Dendritic cell treated with granulocyte-macrophage colony-stimulating factor and Interleukin-4, amounts not matched to agents 40 ng/mL and 50 ng/mL, for 4 days (primary cell): ENCODE measurements around the gene ZFAND3.

Experiments used
- H3K27ac Mint-ChIP-seq: one replicate; pipeline ENCODE4 v1.8.0; 2022; ENCODE audit warnings: mild to moderate bottlenecking, mixed read lengths
- H3K27me3 Mint-ChIP-seq: one replicate; pipeline ENCODE4 v1.8.0; 2022; ENCODE audit warnings: mild to moderate bottlenecking, mixed read lengths
- H3K36me3 Mint-ChIP-seq: one replicate; pipeline ENCODE4 v1.8.0; 2022; ENCODE audit warnings: low read depth, mixed read lengths
- H3K4me1 Mint-ChIP-seq: one replicate; pipeline ENCODE4 v1.8.0; 2022; ENCODE audit warnings: low read depth, mixed read lengths
- H3K4me3 Mint-ChIP-seq: one replicate; pipeline ENCODE4 v1.8.0; 2022; ENCODE audit warnings: mild to moderate bottlenecking, moderate library complexity, mixed read lengths
- H3K9me3 Mint-ChIP-seq: one replicate; pipeline ENCODE4 v1.8.0; 2022; ENCODE audit warnings: mixed read lengths
- intact Hi-C: fragments of 100-400 bp; cut with micrococcal nuclease; formaldehyde crosslinking; loops from one replicate; pipeline ENCODE4 v1.15.0; 2022

ZFAND3 gene

DNA sequence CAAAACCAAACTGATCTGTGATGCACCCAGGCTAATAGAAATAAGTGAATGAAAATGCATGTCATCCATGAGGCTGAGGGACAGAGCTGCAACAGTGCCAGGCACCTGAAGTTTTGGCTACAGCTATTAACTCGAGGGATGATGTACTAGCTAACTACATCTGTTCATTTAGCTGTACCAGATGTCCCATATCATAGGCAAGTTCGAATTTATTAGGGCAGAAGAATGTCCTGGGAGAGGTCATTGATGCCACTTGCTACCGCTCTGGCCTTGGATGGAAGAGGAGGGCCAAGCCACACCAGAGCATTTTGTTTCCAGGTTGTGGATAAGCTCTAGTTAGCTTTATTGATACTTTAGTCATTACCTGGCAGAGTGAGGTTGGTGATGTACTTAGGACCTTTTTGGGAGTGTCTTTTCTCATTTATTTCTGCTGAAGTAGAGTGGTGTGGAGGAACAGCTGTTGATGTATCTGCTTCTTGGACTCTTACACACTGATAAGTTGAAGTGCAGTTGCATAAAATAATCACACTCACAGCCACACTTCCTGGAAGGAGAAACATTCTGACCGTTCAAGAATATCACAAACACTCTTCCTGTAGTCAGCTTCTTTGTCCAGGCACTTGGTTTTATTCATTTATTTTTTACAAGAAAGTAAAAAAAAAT is 8.2 kb downstream of the ZFAND3 start:
- peaks cover 18% of the 10 kb centered on the region for H3K36me3 Mint-ChIP-seq
- H3K4me1 Mint-ChIP-seq: peaks cover 68% of the 10 kb centered on the region
- no peak overlapping the region for H3K4me3 Mint-ChIP-seq
- intact Hi-C loops: no loop called here
- no peak overlapping the region for H3K27ac Mint-ChIP-seq
- H3K27me3 Mint-ChIP-seq: no peaks in the 10 kb centered on the region
- H3K9me3 Mint-ChIP-seq: no peaks in the 10 kb centered on the region

DNA sequence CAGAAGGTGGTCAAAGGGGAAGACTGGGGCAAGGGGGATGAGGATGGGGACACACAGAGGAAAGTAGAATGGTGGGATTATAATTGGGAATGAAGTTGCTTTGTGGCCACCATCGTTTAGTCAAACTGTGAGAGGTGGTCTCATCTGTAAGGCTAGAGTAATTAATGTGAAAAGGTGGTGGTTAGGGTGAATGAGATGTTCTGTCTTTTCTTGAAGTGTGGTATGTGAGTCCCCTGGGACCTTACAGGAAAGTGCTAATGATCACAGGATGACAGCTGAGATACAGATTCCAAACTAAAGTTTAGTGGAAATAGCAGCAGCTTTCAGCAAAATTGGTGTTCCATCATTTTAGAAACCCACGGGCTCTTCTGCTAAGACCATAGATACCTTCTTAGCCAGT is 10.7 kb downstream of the ZFAND3 start:
- Mint-ChIP-seq H3K27me3 (no peaks in the 10 kb centered on the region), H3K4me3 (no peak overlapping the region), H3K27ac (no peak overlapping the region), H3K4me1 (peaks cover 55% of the 10 kb centered on the region), H3K36me3 (peaks cover 30% of the 10 kb centered on the region), H3K9me3 (peaks cover 9% of the 10 kb centered on the region)
- intact Hi-C loops: no loop called here

DNA sequence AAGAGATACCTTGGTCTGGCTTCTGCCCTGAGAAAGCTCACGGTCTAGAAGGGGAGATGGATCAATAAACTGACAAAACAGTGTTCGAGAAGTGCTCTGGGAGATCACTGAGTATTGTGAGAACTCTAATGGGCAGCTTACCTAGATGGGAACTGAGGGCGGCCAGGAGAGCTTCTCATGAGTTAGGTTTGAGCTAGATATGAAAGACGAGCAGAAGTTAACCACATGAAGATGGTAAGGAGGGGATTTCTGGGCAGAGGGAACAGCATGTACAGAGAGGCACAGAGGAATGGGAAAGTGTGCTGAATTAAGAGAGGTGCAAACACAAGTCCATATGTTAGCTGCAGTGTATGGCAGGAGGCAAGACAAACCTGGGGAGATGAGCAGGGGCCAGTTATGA is 11.9 kb downstream of the ZFAND3 start:
- no peaks in the 10 kb centered on the region for H3K27me3 Mint-ChIP-seq
- H3K9me3 Mint-ChIP-seq: peaks cover 9% of the 10 kb centered on the region
- intact Hi-C loops: no loop called here
- no peak overlapping the region for H3K27ac Mint-ChIP-seq
- peaks cover 25% of the 10 kb centered on the region for H3K36me3 Mint-ChIP-seq
- H3K4me1 Mint-ChIP-seq: peaks cover 53% of the 10 kb centered on the region
- no peak overlapping the region for H3K4me3 Mint-ChIP-seq

DNA sequence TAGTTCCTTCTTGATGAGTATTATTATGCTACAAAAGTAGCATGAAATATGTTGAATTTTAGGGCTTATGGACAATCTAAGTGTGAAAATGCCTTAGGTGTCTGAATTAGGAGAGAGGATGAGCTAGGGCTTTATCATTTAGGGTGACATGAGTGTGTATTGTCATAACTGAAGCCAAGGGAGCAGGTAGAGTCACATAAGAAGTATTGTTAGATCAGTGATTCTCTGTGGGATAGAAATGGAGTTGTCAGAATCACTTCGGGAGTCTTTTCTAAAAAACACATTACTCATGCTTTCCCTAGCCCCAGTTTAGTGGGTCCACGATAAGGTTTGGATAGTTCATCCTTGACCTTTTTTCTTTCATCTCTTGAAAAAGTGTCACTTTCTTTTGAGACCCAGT is 16.4 kb downstream of the ZFAND3 start:
- H3K9me3 Mint-ChIP-seq: peaks cover 9% of the 10 kb centered on the region
- H3K27ac Mint-ChIP-seq: no peak overlapping the region
- no peaks in the 10 kb centered on the region for H3K27me3 Mint-ChIP-seq
- H3K36me3 Mint-ChIP-seq: peaks cover 43% of the 10 kb centered on the region
- H3K4me3 Mint-ChIP-seq: no peak overlapping the region
- intact Hi-C loops: no loop called here
- H3K4me1 Mint-ChIP-seq: peaks cover 60% of the 10 kb centered on the region

DNA sequence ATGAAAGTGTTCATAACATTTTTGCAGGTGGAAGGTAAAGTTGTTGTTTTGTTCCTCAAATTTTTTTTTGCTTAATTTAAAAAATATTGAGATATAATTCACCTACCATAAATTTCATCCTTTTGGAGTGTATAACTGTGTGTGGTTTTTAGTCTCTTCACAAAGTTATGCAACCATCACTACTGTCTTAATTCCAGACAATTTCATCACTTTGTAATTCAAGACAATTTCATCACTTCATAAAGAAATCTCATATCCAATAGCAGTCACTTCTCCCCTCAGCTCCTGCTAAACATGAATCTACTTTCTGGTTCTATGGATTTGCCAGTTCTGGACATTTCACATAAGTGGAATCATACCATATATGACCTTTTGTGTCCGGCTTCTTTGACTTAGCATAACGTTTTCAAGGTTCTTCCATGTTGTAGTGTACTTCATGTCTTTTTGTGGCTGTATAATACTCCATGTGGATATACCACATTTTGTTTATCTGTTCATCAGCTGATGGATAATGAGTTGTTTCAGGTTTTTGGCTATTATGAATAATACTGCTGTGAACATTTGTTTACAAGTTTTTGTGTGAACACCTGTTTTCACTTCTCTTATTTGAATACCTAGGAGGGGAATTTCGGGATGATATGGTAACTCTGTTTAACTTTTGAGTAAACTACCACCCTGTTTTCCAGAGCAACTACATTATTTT is 18.8 kb downstream of the ZFAND3 start:
- Mint-ChIP-seq H3K36me3 (peaks cover 30% of the 10 kb centered on the region), H3K4me1 (peaks cover 45% of the 10 kb centered on the region), H3K27ac (no peak overlapping the region), H3K9me3 (peaks cover 9% of the 10 kb centered on the region), H3K4me3 (no peak overlapping the region), H3K27me3 (no peaks in the 10 kb centered on the region)
- intact Hi-C loops: no loop called here

DNA sequence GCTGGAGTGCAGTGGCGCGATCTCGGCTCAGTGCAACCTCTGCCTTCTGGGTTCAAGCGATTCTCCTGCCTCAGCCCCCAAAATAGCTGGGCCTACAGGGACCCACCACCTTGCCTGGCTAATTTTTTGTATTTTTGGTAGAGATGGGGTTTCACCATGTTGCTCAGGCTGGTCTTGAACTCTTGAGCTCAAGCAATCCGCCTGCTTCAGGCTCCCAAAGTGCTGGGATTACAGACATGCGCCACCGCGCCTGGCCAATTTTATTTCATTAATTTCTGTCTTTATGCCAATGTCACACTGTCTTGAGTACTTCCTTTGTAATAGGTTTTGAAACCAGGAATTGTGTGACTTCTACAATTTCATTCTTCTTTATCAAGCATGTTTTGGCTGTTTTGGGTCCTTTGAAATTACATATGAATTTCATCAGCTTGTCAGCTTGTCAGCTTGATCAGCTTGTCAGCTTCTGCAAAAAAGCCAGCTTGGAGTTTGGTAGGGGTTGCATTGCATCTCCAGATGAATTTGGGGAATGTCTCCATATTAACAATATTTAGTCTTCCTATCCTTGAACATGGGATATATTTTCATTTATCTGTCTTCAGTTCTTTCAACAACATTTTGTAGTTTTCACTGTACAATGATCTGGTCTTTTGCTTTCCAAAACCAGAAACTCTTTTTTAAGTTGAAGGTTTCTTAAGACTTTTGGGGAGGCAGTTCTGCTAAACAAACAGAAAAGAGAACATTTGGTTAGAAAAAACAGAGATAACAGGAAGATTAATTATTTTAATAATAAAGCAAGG is 20.8 kb downstream of the ZFAND3 start:
- Mint-ChIP-seq H3K4me3 (no peak overlapping the region), H3K27ac (no peak overlapping the region), H3K4me1 (peaks cover 51% of the 10 kb centered on the region), H3K9me3 (no peaks in the 10 kb centered on the region), H3K27me3 (no peaks in the 10 kb centered on the region), H3K36me3 (peaks cover 34% of the 10 kb centered on the region)
- intact Hi-C loops: no loop called here

DNA sequence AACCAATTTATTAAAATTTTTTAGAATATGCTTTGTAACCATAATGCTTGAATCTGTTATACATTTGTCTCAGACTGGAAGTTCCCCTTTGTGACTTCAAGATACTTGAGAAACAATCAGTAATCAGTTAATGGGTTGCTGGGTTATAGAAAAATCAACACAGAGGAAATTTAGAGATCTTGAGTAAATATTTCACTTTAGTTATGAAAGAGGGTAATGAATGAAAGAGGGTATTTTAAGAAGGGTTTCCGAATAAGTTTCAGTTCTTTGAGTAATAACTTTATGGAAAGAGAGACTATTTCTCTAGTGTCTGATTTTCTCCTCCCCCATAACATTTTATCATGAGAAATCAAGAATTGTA is 21.4 kb downstream of the ZFAND3 start:
- Mint-ChIP-seq H3K27me3 (no peaks in the 10 kb centered on the region), H3K9me3 (no peaks in the 10 kb centered on the region), H3K27ac (no peak overlapping the region), H3K36me3 (peaks cover 34% of the 10 kb centered on the region), H3K4me1 (peaks cover 47% of the 10 kb centered on the region), H3K4me3 (no peak overlapping the region)
- intact Hi-C loops: no loop called here

DNA sequence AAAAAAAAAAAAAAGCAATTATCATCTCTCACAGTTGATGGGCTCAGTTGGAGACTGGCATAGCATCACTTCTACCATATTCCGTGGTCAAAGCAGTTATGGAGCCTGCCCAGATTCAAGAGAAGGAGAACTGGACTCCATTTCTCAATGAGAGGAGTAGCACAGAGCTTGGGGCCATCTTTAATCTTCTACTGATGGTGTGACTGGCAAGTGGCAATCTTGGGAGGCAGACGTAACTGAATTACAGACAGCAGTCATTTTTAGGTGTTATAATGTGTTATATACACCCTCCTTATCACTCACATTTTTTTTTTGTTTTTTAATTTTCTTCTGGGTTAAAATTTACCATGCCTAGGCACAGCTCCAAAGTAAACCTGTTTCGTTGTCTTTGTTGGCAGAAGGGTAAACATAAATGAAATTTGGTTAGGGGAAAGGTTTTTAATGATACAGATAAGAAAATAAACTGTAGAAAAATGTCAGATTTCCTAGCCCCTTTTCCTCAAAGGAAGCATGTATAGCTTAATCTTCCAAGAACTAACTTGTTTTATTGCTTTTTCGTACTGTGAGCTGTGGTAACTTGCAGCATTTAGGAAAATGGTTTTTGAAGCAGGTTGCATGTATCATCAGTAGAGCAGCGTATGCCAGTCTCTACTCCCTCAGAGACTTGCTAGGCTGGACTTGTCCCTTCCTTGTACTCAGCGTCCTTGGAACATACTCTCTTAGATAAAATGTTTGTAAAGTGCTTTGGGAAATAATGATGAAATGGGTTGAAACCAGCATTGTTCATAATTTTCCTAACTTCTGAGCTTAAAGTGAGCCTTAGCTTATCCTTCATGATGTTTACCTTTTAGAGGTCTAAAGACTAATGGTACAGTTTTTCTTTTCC is 25.7 kb downstream of the ZFAND3 start:
- H3K27me3 Mint-ChIP-seq: no peaks in the 10 kb centered on the region
- intact Hi-C loops: no loop called here
- H3K9me3 Mint-ChIP-seq: no peaks in the 10 kb centered on the region
- H3K27ac Mint-ChIP-seq: no peak overlapping the region
- no peak overlapping the region for H3K4me3 Mint-ChIP-seq
- H3K4me1 Mint-ChIP-seq: peaks cover 27% of the 10 kb centered on the region
- H3K36me3 Mint-ChIP-seq: peaks cover 14% of the 10 kb centered on the region

DNA sequence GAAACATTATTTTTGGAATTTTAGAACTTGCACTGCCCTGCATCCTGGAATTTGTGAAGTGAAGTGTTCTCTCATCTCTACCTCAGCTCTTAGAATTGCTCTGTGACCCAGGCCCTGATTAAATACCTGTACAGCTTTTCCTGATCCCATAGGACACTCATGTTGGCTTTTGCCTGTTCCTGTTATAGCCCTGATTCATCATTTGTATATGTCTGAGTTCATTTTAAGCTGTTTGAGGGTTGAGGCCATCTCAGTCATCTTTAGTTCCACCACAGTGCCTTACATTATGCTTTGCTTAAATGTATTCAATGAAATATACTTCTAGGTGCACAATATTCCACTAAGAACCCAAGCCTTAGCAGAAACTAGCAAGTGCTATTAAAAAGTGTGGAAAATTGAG is 26.4 kb downstream of the ZFAND3 start:
- intact Hi-C loops: no loop called here
- Mint-ChIP-seq H3K9me3 (no peaks in the 10 kb centered on the region), H3K27me3 (no peaks in the 10 kb centered on the region), H3K36me3 (peaks cover 17% of the 10 kb centered on the region), H3K4me3 (no peak overlapping the region), H3K4me1 (peaks cover 24% of the 10 kb centered on the region), H3K27ac (no peak overlapping the region)

DNA sequence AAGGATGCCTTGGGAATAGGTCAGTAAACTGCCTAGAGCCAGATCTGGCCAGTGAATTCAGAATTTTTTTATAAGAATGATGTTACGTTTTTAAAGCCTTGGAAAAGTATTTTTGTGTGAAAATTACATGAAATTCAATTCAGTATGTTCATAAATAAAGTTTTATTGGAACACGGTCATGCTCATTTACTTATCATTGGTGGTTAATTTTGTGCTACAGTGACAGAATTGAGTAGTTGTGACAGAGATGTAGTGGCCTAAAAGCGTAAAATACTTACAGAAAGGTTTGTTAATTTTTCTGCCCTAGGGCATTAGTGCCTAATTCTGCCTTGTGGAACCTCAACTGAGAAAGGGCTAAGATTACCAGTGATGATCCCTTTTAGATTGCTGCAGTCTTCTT is 28.2 kb downstream of the ZFAND3 start:
- H3K4me1 Mint-ChIP-seq: peaks cover 32% of the 10 kb centered on the region
- intact Hi-C loops: no loop called here

DNA sequence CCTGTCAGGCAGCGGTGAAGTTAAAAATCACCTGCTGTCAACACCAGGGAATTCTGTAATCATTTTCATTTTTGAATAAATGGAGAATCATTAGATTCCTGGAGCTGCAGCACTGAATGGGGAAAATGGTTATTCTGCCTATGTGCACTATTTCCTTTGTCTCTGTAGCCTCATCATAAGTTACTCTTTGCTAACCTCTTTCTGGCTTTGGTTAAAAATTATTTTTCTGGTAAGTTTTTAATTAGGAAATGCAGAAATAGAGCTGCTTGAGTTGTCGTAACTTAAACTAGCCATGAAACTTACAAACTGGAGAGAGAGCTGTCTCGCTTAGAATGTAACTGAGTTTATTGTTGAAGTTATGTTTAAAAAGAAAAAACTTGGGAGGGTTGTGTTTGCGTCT is 28.8 kb downstream of the ZFAND3 start:
- Mint-ChIP-seq H3K4me1 (peaks cover 32% of the 10 kb centered on the region), H3K4me3 (no peak overlapping the region), H3K27ac (no peak overlapping the region), H3K36me3 (peaks cover 30% of the 10 kb centered on the region), H3K27me3 (no peaks in the 10 kb centered on the region), H3K9me3 (no peaks in the 10 kb centered on the region)
- intact Hi-C loops: no loop called here

More for the DNA sequence above, 28.2 kb downstream of the ZFAND3 start:
- Mint-ChIP-seq H3K36me3 (peaks cover 25% of the 10 kb centered on the region), H3K9me3 (no peaks in the 10 kb centered on the region), H3K4me3 (no peak overlapping the region), H3K27me3 (no peaks in the 10 kb centered on the region), H3K27ac (no peak overlapping the region)

DNA sequence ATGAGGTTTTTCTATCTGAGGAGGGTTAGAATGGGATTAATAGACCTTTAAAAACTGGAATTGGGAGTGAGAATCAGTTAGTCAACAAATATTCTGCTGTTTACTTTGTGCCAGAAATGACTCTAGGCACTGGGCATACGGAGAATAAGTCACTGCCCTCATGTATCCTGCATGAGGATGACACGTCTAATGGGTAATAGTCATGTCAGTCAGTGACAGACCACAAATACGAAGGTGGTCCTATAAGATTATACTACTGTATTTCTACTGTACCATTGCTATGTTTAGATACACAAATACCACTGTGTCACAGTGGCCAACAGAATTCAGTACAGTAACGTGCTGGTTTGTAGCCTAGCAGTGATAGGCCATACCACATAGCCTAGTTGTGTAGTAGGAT is 30.7 kb downstream of the ZFAND3 start:
- Mint-ChIP-seq H3K4me1 (peaks cover 26% of the 10 kb centered on the region), H3K27ac (no peak overlapping the region)

DNA sequence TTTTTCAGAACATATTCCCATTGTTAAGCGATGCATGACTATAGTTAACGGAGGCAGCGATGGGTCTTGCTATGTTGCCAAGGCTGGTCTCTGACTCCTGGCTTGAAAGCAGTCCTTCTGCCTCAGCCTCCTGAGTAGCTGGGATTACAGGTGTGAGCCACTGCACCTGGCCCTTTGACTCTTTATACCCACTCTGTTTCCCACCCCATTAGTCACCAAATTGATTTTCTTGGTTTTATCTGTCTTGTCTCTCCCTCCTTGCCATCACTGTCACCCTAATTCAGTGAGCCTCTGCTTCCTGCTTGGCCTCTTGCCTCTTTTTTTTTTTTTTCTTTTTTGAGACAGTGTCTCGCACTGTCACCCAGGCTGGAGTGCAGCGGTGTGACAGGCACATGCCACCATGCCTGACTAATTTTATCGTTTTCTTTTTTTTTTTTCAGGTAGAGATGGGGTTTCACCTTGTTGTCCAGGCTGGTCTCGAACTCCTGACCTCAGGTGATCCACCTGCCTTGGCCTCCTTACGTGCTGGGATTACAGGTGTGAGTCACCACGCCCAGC is 31.3 kb downstream of the ZFAND3 start:
- H3K4me1 Mint-ChIP-seq: peaks cover 26% of the 10 kb centered on the region
- H3K27ac Mint-ChIP-seq: no peak overlapping the region

More for the DNA sequence above, 30.7 kb downstream of the ZFAND3 start:
- intact Hi-C loops: no loop called here
- H3K4me3 Mint-ChIP-seq: no peak overlapping the region
- no peaks in the 10 kb centered on the region for H3K27me3 Mint-ChIP-seq
- H3K36me3 Mint-ChIP-seq: peaks cover 16% of the 10 kb centered on the region
- H3K9me3 Mint-ChIP-seq: no peaks in the 10 kb centered on the region

More for the DNA sequence above, 31.3 kb downstream of the ZFAND3 start:
- Mint-ChIP-seq H3K9me3 (no peaks in the 10 kb centered on the region), H3K36me3 (peaks cover 19% of the 10 kb centered on the region), H3K4me3 (no peak overlapping the region), H3K27me3 (no peaks in the 10 kb centered on the region)
- intact Hi-C loops: no loop called here
